H1 (cell line): ENCODE data around the gene ST7L. TPM values are rescaled to one million over a fixed set of nuclear protein-coding genes. Genes with fewer than 3 reads are reported as not detected.

Experiments
- CTCF ChIA-PET: fragments of 300-600 bp; sonication (Branson Sonifier 250); formaldehyde crosslinking; loops from one replicate; lab custom pipeline; 2021; ENCODE audit not compliant: partially characterized antibody; lab: Charles Lee
- POLR2A ChIA-PET: fragments of 300-600 bp; sonication (Branson Sonifier 250); formaldehyde crosslinking; loops from one replicate; lab custom pipeline; 2021; ENCODE audit warnings: inconsistent platforms; ENCODE audit not compliant: partially characterized antibody; lab: Charles Lee
- DNase-seq, 2 experiments: peaks; one replicate each; pipeline versions ENCODE4 v3.0.0 to v3.0.0-alpha.2; 2010 to 2022; ENCODE audit warnings: low spot score in 2 of 2, low read depth in 1 of 2, mixed read lengths in 1 of 2
- FAIRE-seq: peaks from 2 replicates; lab custom pipeline; 2011; peaks lifted over from hg19 to GRCh38; lab: Jason Lieb, UNC
- H2AFZ ChIP-seq: 2 replicates; pipeline ENCODE4 v1.8.1; 2012; ENCODE audit warnings: low read length, inconsistent platforms
- H2AK5ac ChIP-seq: 2 replicates; pipeline ENCODE4 v1.6.1; 2013; ENCODE audit warnings: low read depth, low read length
- H2BK120ac ChIP-seq: replicated peaks from 2 replicates; pipeline ENCODE3; 2013; ENCODE audit warnings: low read depth, low read length, inconsistent platforms
- H2BK12ac ChIP-seq: 2 replicates; pipeline ENCODE4 v1.6.1; 2013; ENCODE audit warnings: low read depth, low read length
- H2BK15ac ChIP-seq: 2 replicates; pipeline ENCODE4 v1.6.1; 2013; ENCODE audit warnings: low read length
- H2BK20ac ChIP-seq: 2 replicates; pipeline ENCODE4 v1.6.1; 2013; ENCODE audit warnings: low read length
- H2BK5ac ChIP-seq: 2 replicates; pipeline ENCODE4 v1.6.1; 2013; ENCODE audit warnings: low read depth, low read length
- H3K14ac ChIP-seq: 2 replicates; pipeline ENCODE4 v1.6.1; 2013; ENCODE audit warnings: inconsistent platforms; ENCODE audit not compliant: insufficient read length
- H3K18ac ChIP-seq: 2 replicates; pipeline ENCODE4 v1.6.1; 2013; ENCODE audit warnings: low read length; ENCODE audit errors: extremely low read depth
- H3K23ac ChIP-seq: 2 replicates; pipeline ENCODE4 v1.6.1; 2013; ENCODE audit warnings: inconsistent platforms; ENCODE audit not compliant: insufficient read length
- H3K23me2 ChIP-seq: 2 replicates; pipeline ENCODE4 v1.6.1; 2013; ENCODE audit warnings: low read depth, low read length
- H3K27ac ChIP-seq: 2 replicates; pipeline ENCODE4 v1.6.1; 2011; ENCODE audit warnings: low read depth, low read length, inconsistent platforms
- H3K27me3 ChIP-seq, 4 experiments: replicated peaks in 1 of 4; 1 replicate in 1 of 4; 2 replicates in 3 of 4; pipeline versions ENCODE4 v1.6.1 to v1.8.1; 2011 to 2013; ENCODE audit warnings: low read length in 3 of 4, mild to moderate bottlenecking in 3 of 4, inconsistent platforms in 2 of 4, mixed read lengths in 2 of 4, moderate library complexity in 1 of 4; ENCODE audit not compliant: control insufficient read depth in 3 of 4, insufficient read depth in 3 of 4; ENCODE audit errors: extremely low read depth in 1 of 4
- H3K36me3 ChIP-seq, 4 experiments: 2 replicates each; pipeline versions ENCODE4 v1.6.1 to v1.8.1; 2011 to 2013; ENCODE audit warnings: mild to moderate bottlenecking in 4 of 4, low read length in 3 of 4, moderate library complexity in 2 of 4, control low read depth in 1 of 4, inconsistent platforms in 1 of 4; ENCODE audit not compliant: insufficient read depth in 4 of 4, control insufficient read depth in 2 of 4
- H3K4ac ChIP-seq: replicated peaks from 2 replicates; pipeline ENCODE3; 2013; ENCODE audit warnings: low read length, low read depth, mixed read lengths, inconsistent platforms; ENCODE audit not compliant: insufficient read length
- H3K4me1 ChIP-seq, 4 experiments: replicated peaks in 1 of 4; 1 replicate in 1 of 4; 2 replicates in 3 of 4; pipeline versions ENCODE4 v1.6.1 to v1.8.1; 2011 to 2013; ENCODE audit warnings: low read length in 3 of 4, inconsistent platforms in 2 of 4, mixed read lengths in 1 of 4; ENCODE audit not compliant: insufficient read depth in 4 of 4, control insufficient read depth in 3 of 4
- H3K4me2 ChIP-seq, 2 experiments: 2 replicates each; pipeline versions ENCODE4 v1.6.1 to v1.8.1; 2011 to 2013; ENCODE audit warnings: low read depth in 2 of 2, low read length in 2 of 2, control low read depth in 1 of 2, inconsistent platforms in 1 of 2, mild to moderate bottlenecking in 1 of 2; ENCODE audit not compliant: insufficient read depth in 1 of 2
- H3K4me3 ChIP-seq, 4 experiments: fragments of 200-600, 300-600 bp in 1 of 4; sonication (generic), shearing (Covaris generic), sonication (Bioruptor Twin) in 1 of 4; 2 replicates each; pipeline versions ENCODE4 v1.5.1 to v1.8.1; 2011 to 2016; ENCODE audit warnings: low read length in 4 of 4, low read depth in 3 of 4, control low read depth in 2 of 4, inconsistent platforms in 2 of 4, mild to moderate bottlenecking in 2 of 4, mixed read lengths in 1 of 4, moderate library complexity in 1 of 4; ENCODE audit not compliant: insufficient read depth in 2 of 4; ENCODE audit errors: extremely low read depth in 1 of 4
- H3K56ac ChIP-seq: replicated peaks from 2 replicates; pipeline ENCODE3; 2013; ENCODE audit warnings: low read depth, mild to moderate bottlenecking, mixed read lengths, low read length, inconsistent platforms; ENCODE audit not compliant: insufficient read length
- H3K79me1 ChIP-seq: 2 replicates; pipeline ENCODE4 v1.6.1; 2013; ENCODE audit warnings: low read depth, low read length, control low read depth
- H3K79me2 ChIP-seq, 2 experiments: 2 replicates each; pipeline versions ENCODE4 v1.6.1 to v1.8.1; 2012 to 2013; ENCODE audit warnings: low read length in 2 of 2, mild to moderate bottlenecking in 2 of 2, inconsistent platforms in 1 of 2; ENCODE audit not compliant: insufficient read depth in 2 of 2, control insufficient read depth in 1 of 2
- H3K9ac ChIP-seq, 4 experiments: replicated peaks in 1 of 4; 1 replicate in 1 of 4; 2 replicates in 3 of 4; pipeline versions ENCODE4 v1.6.1 to v1.8.1; 2011 to 2013; ENCODE audit warnings: low read depth in 3 of 4, low read length in 3 of 4, control low read depth in 2 of 4, mild to moderate bottlenecking in 2 of 4, moderate library complexity in 2 of 4, inconsistent platforms in 1 of 4; ENCODE audit errors: extremely low read depth in 1 of 4
- H3K9me3 ChIP-seq, 2 experiments: 2 replicates each; pipeline versions ENCODE4 v1.6.1 to v1.8.1; 2012 to 2013; ENCODE audit warnings: mild to moderate bottlenecking in 2 of 2, moderate library complexity in 2 of 2, control low read depth in 1 of 2, inconsistent platforms in 1 of 2, low read depth in 1 of 2, low read length in 1 of 2, mixed read lengths in 1 of 2; ENCODE audit not compliant: insufficient read depth in 2 of 2
- H4K20me1 ChIP-seq, 2 experiments: replicated peaks in 1 of 2; 2 replicates each; pipeline versions ENCODE3 to v1.8.1; 2011 to 2013; ENCODE audit warnings: inconsistent platforms in 2 of 2, low read length in 2 of 2, mild to moderate bottlenecking in 1 of 2; ENCODE audit not compliant: insufficient read depth in 2 of 2, control insufficient read depth in 1 of 2
- H4K5ac ChIP-seq: 2 replicates; pipeline ENCODE4 v1.6.1; 2013; ENCODE audit warnings: low read length, low read depth, mixed read lengths, inconsistent platforms; ENCODE audit not compliant: insufficient read length
- H4K8ac ChIP-seq: 2 replicates; pipeline ENCODE4 v1.8.0; 2013; ENCODE audit warnings: mild to moderate bottlenecking, moderate library complexity, low read length, inconsistent platforms; ENCODE audit not compliant: insufficient read depth; ENCODE audit errors: extremely low read depth
- H4K91ac ChIP-seq: replicated peaks from 2 replicates; pipeline ENCODE3; 2013; ENCODE audit warnings: low read length, mixed read lengths, inconsistent platforms; ENCODE audit not compliant: insufficient read length
- MAFK ChIP-seq: IDR thresholded peaks from 2 replicates; pipeline ENCODE4 v1.6.1; 2012; ENCODE audit warnings: low read depth, mild to moderate bottlenecking, improper control_type of control experiment, low read length
- RAD21 ChIP-seq, 2 experiments: IDR thresholded peaks in 1 of 2; conservative IDR thresholded peaks in 1 of 2; 2 replicates each; pipeline ENCODE4 v1.6.1; 2011; ENCODE audit warnings: low read depth in 2 of 2, low read length in 2 of 2, improper control_type of control experiment in 1 of 2, inconsistent platforms in 1 of 2, mild to moderate bottlenecking in 1 of 2, moderate library complexity in 1 of 2
- RFX5 ChIP-seq: IDR thresholded peaks from 2 replicates; pipeline ENCODE4 v1.6.1; 2011; ENCODE audit warnings: low read depth, low read length, improper control_type of control experiment, borderline replicate concordance
- RNF2 ChIP-seq: fragments of 200-900, 300-1000 bp; sonication (generic); IDR thresholded peaks from 2 replicates; pipeline ENCODE4 v1.7.1; 2016; ENCODE audit warnings: borderline replicate concordance, low read depth, mild to moderate bottlenecking, antibody characterized with exemption, low read length; ENCODE audit not compliant: poor library complexity, severe bottlenecking; ENCODE audit errors: missing control alignments
- SP1 ChIP-seq: IDR thresholded peaks from 2 replicates; pipeline ENCODE4 v1.6.1; 2011; ENCODE audit warnings: low read depth, low read length
- SRF ChIP-seq: IDR thresholded peaks from 2 replicates; pipeline ENCODE4 v1.6.1; 2011; ENCODE audit warnings: mild to moderate bottlenecking, low read depth, low read length, moderate library complexity
- TAF7 ChIP-seq: optimal IDR thresholded peaks from 2 replicates; pipeline ENCODE3; 2011; ENCODE audit warnings: low read depth, mild to moderate bottlenecking, inconsistent platforms, low read length, moderate library complexity, borderline replicate concordance
- TBP ChIP-seq: IDR thresholded peaks from 2 replicates; pipeline ENCODE4 v1.6.1; 2011; ENCODE audit warnings: low read depth, low read length, improper control_type of control experiment
- WGBS, 2 experiments: shearing (Covaris generic) in 1 of 2; methylation state at CpG; one replicate each; pipeline versions ENCODE4 v1.1.6 to v1.1.7; 2013 to 2015; ENCODE audit warnings: low lambda C conversion rate in 2 of 2, mixed read lengths in 2 of 2, inconsistent platforms in 1 of 2, low coverage in 1 of 2, missing lambda C conversion rate in 1 of 2; ENCODE audit not compliant: insufficient replicate concordance in 2 of 2, insufficient coverage in 1 of 2, insufficient read length in 1 of 2; ENCODE audit errors: extremely low coverage in 1 of 2, missing lambda C conversion rate in 1 of 2; 5-methylcytosine and 5-hydroxymethylcytosine counted together
- polyA plus RNA-seq, 7 experiments: library from polyadenylated mRNA; depleted of rRNA in 3 of 7; stranded (reverse) in 5 of 7; unstranded in 2 of 7; fragments of >200 nt in 5 of 7; fragments of 200-250 nt in 2 of 7; gene quantifications; 1 replicate in 5 of 7; 2 replicates in 1 of 7; 4 replicates in 1 of 7; pipeline versions ENCODE4 v1.2.1 to v1.2.3, GENCODE V29; 2011 to 2013; ENCODE audit warnings: missing spikeins in 2 of 7, mixed read lengths in 2 of 7
- total RNA-seq: library from RNA; stranded (reverse); fragmentation: NEBNext Ultra II Directional; extraction: Animal tissue kit (Norgen Biotek cat#: 25700); gene quantifications from 2 replicates; pipeline ENCODE4 v1.2.1, GENCODE V29; 2021
- TF ChIP-seq, protein P1 (sequence below): IDR thresholded peaks from 2 replicates; pipeline ENCODE4 v1.6.1; 2011; ENCODE audit warnings: low read length, improper control_type of control experiment

ST7L gene
- total and polyA plus RNA-seq, 2 of the 8 experiments (the other 6 are each of a cell fraction or from before 2014, with no cell fraction given): 9.6 to 16.2 TPM

GRCh38 chr1:112544011-112544688, 74.8 kb downstream of the ST7L start:
- H3K27ac ChIP-seq: no peak overlapping the region
- no peaks in the 10 kb centered on the region for H3K4me1 ChIP-seq
- no peaks in the 10 kb centered on the region for H3K27me3 ChIP-seq
- H2AFZ ChIP-seq: no peak overlapping the region
- H2BK15ac ChIP-seq: no peak overlapping the region
- no peak overlapping the region for H2BK5ac ChIP-seq
- POLR2A ChIA-PET: no interaction called here
- no peak overlapping the region for H3K14ac ChIP-seq
- no peak overlapping the region for H2BK12ac ChIP-seq
- no peak overlapping the region for H2AK5ac ChIP-seq
- no peak overlapping the region for H3K4ac ChIP-seq
- H4K5ac ChIP-seq: no peak overlapping the region
- H2BK20ac ChIP-seq: no peak overlapping the region
- FAIRE-seq: no peak
- WGBS, 2 experiments: 90% methylated on average over 1 of the region's 1 CpG; no CpG with 5 or more reads in 1 of the 2 experiments
- no peak overlapping the region for H4K91ac ChIP-seq
- H3K4me3 ChIP-seq: no peak overlapping the region
- peaks cover 0 to 8% (median 0%) of the 10 kb centered on the region in 4 experiments; a peak in 1 of 8 replicates for H3K36me3 ChIP-seq
- CTCF ChIA-PET: interaction anchor here (0.7 to 2.5 kb wide), 6 partner anchors 13 to 299 kb away, joined by 3 to 7 read pairs (median 4); no protein-coding TSS in a partner anchor
- H3K4me2 ChIP-seq: no peak overlapping the region
- H4K8ac ChIP-seq: no peak overlapping the region
- H3K9ac ChIP-seq: no peak overlapping the region
- H3K23me2 ChIP-seq: no peaks in the 10 kb centered on the region
- TF ChIP-seq RFX5 (no peak), SRF (no peak), RNF2 (no peak), TAF7 (no peak), SP1 (no peak), TBP (no peak), RAD21 (IDR thresholded peaks at IDR 0.05 in 1 of 2, conservative IDR thresholded peaks at IDR 0.05 in 1 of 2; ENCODE audit: low read depth in 2 of 2, low read length in 2 of 2) (no peak), MAFK (no peak)
- TF ChIP-seq, protein P1, sequence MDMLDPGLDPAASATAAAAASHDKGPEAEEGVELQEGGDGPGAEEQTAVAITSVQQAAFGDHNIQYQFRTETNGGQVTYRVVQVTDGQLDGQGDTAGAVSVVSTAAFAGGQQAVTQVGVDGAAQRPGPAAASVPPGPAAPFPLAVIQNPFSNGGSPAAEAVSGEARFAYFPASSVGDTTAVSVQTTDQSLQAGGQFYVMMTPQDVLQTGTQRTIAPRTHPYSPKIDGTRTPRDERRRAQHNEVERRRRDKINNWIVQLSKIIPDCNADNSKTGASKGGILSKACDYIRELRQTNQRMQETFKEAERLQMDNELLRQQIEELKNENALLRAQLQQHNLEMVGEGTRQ: no peak
- no peak overlapping the region for H2BK120ac ChIP-seq
- no peaks in the 10 kb centered on the region for H3K79me1 ChIP-seq
- no peak for DNase-seq
- no peaks in the 10 kb centered on the region for H4K20me1 ChIP-seq
- H3K56ac ChIP-seq: no peak overlapping the region
- H3K9me3 ChIP-seq: no peaks in the 10 kb centered on the region
- H3K79me2 ChIP-seq: no peaks in the 10 kb centered on the region
- no peak overlapping the region for H3K23ac ChIP-seq
- H3K18ac ChIP-seq: no peak overlapping the region
